HEK293 (cell line): ENCODE measurements around the gene PRR33.
"Not testable (repeated sequence)": the region's sequence is repeated elsewhere in the genome, so short reads cannot be mapped to it uniquely, and the experiment has no call there.

Experiments used
- CTCF ChIA-PET: fragments of 350-600 bp; formaldehyde crosslinking; extraction: SDS; loops from one replicate; lab custom pipeline; 2021; ENCODE audit warnings: antibody characterized with exemption; lab: Yijun Ruan, JAX
- POLR2A ChIA-PET: fragments of 300-600 bp; formaldehyde crosslinking; extraction: SDS; loops from one replicate; lab custom pipeline; 2020; ENCODE audit warnings: antibody characterized with exemption, inconsistent platforms; lab: Yijun Ruan, JAX
- H3K27ac ChIP-seq: fragments of 200-500 bp; sonication (Bioruptor generic); 2 replicates; pipeline ENCODE4 v1.5.1; 2014; ENCODE audit warnings: low read depth, low read length, control low read depth, inconsistent platforms; ENCODE audit errors: extremely low read depth
- H3K36me3 ChIP-seq, 2 experiments: fragments of 200-500 bp in 1 of 2; sonication (Bioruptor generic) in 1 of 2; 1 replicate in 1 of 2; 2 replicates in 1 of 2; pipeline ENCODE4 v1.5.1; 2014 to 2017; ENCODE audit warnings: inconsistent platforms in 2 of 2, low read length in 2 of 2; ENCODE audit not compliant: control insufficient read depth in 2 of 2, insufficient read depth in 1 of 2
- H3K4me1 ChIP-seq: fragments of 200-500 bp; sonication (Bioruptor generic); 2 replicates; pipeline ENCODE4 v1.5.1; 2014; ENCODE audit warnings: mild to moderate bottlenecking, low read length, inconsistent platforms; ENCODE audit not compliant: control insufficient read depth, insufficient read depth
- H3K4me3 ChIP-seq: 2 replicates; pipeline ENCODE4 v1.5.1; 2011; ENCODE audit warnings: low read depth, mild to moderate bottlenecking, control low read depth, low read length, moderate library complexity
- H3K9me3 ChIP-seq: fragments of 200-500 bp; sonication (Bioruptor generic); 2 replicates; pipeline ENCODE4 v1.5.1; 2014; ENCODE audit warnings: low read depth, low read length, inconsistent platforms; ENCODE audit not compliant: control insufficient read depth, insufficient read depth
- EGR2 ChIP-seq: fragments of 450-650 bp; formaldehyde crosslinking; IDR thresholded peaks from 2 replicates; pipeline ENCODE4 v1.5.1; 2016; ENCODE audit warnings: low read depth, missing biosample characterization, missing genetic modification characterization
- INSM2 ChIP-seq: fragments of 450-650 bp; formaldehyde crosslinking; IDR thresholded peaks from 2 replicates; pipeline ENCODE4 v1.5.1; 2016; ENCODE audit warnings: missing biosample characterization, missing genetic modification characterization
- KLF8 ChIP-seq: fragments of 450-650 bp; formaldehyde crosslinking; IDR thresholded peaks from 2 replicates; pipeline ENCODE4 v1.5.1; 2016; ENCODE audit warnings: missing biosample characterization, missing genetic modification characterization
- SALL2 ChIP-seq: fragments of 450-650 bp; formaldehyde crosslinking; IDR thresholded peaks from 2 replicates; pipeline ENCODE4 v1.5.0; 2017; ENCODE audit warnings: missing biosample characterization, mild to moderate bottlenecking, missing genetic modification characterization, borderline replicate concordance
- SP3 ChIP-seq: fragments of 450-650 bp; formaldehyde crosslinking; IDR thresholded peaks from 2 replicates; pipeline ENCODE4 v1.5.1; 2016; ENCODE audit warnings: missing biosample characterization, missing genetic modification characterization
- ZBTB1 ChIP-seq: fragments of 450-650 bp; formaldehyde crosslinking; IDR thresholded peaks from 2 replicates; pipeline ENCODE4 v1.5.1; 2016; ENCODE audit warnings: missing biosample characterization, missing genetic modification characterization
- ZBTB17 ChIP-seq: fragments of 450-650 bp; formaldehyde crosslinking; IDR thresholded peaks from 2 replicates; pipeline ENCODE4 v1.5.1; 2016; ENCODE audit warnings: missing biosample characterization, missing genetic modification characterization
- ZBTB8A ChIP-seq: fragments of 450-650 bp; formaldehyde crosslinking; IDR thresholded peaks from 2 replicates; pipeline ENCODE4 v1.5.1; 2016; ENCODE audit warnings: missing biosample characterization, missing genetic modification characterization
- ZFHX2 ChIP-seq: fragments of 450-650 bp; formaldehyde crosslinking; conservative IDR thresholded peaks from 2 replicates; pipeline ENCODE4 v1.5.1; 2016; ENCODE audit warnings: missing biosample characterization, missing genetic modification characterization
- ZFP37 ChIP-seq: fragments of 450-650 bp; formaldehyde crosslinking; IDR thresholded peaks from 2 replicates; pipeline ENCODE4 v1.5.1; 2016; ENCODE audit warnings: missing biosample characterization, missing genetic modification characterization
- ZNF140 ChIP-seq: fragments of 450-650 bp; formaldehyde crosslinking; IDR thresholded peaks from 2 replicates; pipeline ENCODE4 v1.5.1; 2016; ENCODE audit warnings: missing biosample characterization, missing genetic modification characterization
- ZNF19 ChIP-seq: fragments of 450-650 bp; formaldehyde crosslinking; IDR thresholded peaks from 2 replicates; pipeline ENCODE4; 2016; ENCODE audit warnings: missing biosample characterization, missing genetic modification characterization, low read depth
- ZNF311 ChIP-seq: fragments of 450-650 bp; formaldehyde crosslinking; IDR thresholded peaks from 2 replicates; pipeline ENCODE4 v1.5.1; 2017; ENCODE audit warnings: missing biosample characterization, missing genetic modification characterization, borderline replicate concordance
- ZNF341 ChIP-seq: fragments of 450-650 bp; formaldehyde crosslinking; IDR thresholded peaks from 2 replicates; pipeline ENCODE4; 2016; ENCODE audit warnings: low read depth, missing biosample characterization, missing genetic modification characterization
- ZNF433 ChIP-seq: fragments of 450-650 bp; formaldehyde crosslinking; IDR thresholded peaks from 2 replicates; pipeline ENCODE4 v1.5.1; 2016; ENCODE audit warnings: missing biosample characterization, missing genetic modification characterization, low read depth
- ZNF510 ChIP-seq: fragments of 450-650 bp; formaldehyde crosslinking; IDR thresholded peaks from 2 replicates; pipeline ENCODE4 v1.5.1; 2018; ENCODE audit warnings: mild to moderate bottlenecking, missing genetic modification characterization, missing biosample characterization; ENCODE audit not compliant: insufficient replicate concordance
- ZNF670 ChIP-seq: fragments of 450-650 bp; formaldehyde crosslinking; IDR thresholded peaks from 2 replicates; pipeline ENCODE4 v1.5.1; 2016; ENCODE audit warnings: missing biosample characterization, missing genetic modification characterization, low read depth
- ZNF785 ChIP-seq: fragments of 450-650 bp; formaldehyde crosslinking; IDR thresholded peaks from 2 replicates; pipeline ENCODE4 v1.5.1; 2016; ENCODE audit warnings: missing biosample characterization, missing genetic modification characterization
- TF ChIP-seq, protein P1 (sequence below): fragments of 450-650 bp; formaldehyde crosslinking; optimal IDR thresholded peaks from 2 replicates; pipeline ENCODE3; 2016; ENCODE audit warnings: missing biosample characterization, mild to moderate bottlenecking, missing genetic modification characterization
- TF ChIP-seq, protein P2 (sequence below): fragments of 450-650 bp; formaldehyde crosslinking; IDR thresholded peaks from 2 replicates; pipeline ENCODE4 v1.5.1; 2016; ENCODE audit warnings: missing biosample characterization, missing genetic modification characterization

PRR33 gene

GRCh38 chr11:1891831-1892115, at the start of gene PRR33:
TSS of gene PRR33 (minus strand) at chr11:1891895. CDS start at chr11:1890584, 1,311 bp downstream.
- ChIA-PET POLR2A (interaction anchor here (0.9 kb wide), 1 partner anchor 28 kb away, joined by 3 read pairs; the partner anchor contains the start of gene TNNT3), CTCF (interaction anchor here (0.8 to 2.1 kb wide), 4 partner anchors 9 to 197 kb away, joined by 3 to 7 read pairs (median 4); no protein-coding TSS in a partner anchor)
- Histone ChIP-seq H3K4me3 (no peak within 1 kb of the TSS), H3K4me1 (no peaks in the 10 kb centered on the region), H3K27ac (no peak within 1 kb of the TSS), H3K9me3 (no peaks in the 10 kb centered on the region), H3K36me3 (no peaks in the 10 kb centered on the region)
- TF ChIP-seq SP3 (no peak), ZBTB8A (tag by site-specific recombination) (no peak), ZNF670 (no peak), ZNF510 (tag by site-specific recombination) (no peak), SALL2 (tag by site-specific recombination) (no peak), ZNF785 (tag by site-specific recombination) (no peak), ZNF311 (no peak), ZNF433 (tag by site-specific recombination) (no peak), ZFP37 (no peak), ZNF341 (tag by site-specific recombination) (no peak), INSM2 (tag by site-specific recombination) (no peak), ZBTB1 (no peak), KLF8 (tag by site-specific recombination) (no peak), ZBTB17 (tag by site-specific recombination) (no peak), ZFHX2 (tag by site-specific recombination) (no peak), ZNF19 (tag by site-specific recombination) (no peak), EGR2 (tag by site-specific recombination) (no peak), ZNF140 (tag by site-specific recombination) (no peak)
- TF ChIP-seq, protein P1, sequence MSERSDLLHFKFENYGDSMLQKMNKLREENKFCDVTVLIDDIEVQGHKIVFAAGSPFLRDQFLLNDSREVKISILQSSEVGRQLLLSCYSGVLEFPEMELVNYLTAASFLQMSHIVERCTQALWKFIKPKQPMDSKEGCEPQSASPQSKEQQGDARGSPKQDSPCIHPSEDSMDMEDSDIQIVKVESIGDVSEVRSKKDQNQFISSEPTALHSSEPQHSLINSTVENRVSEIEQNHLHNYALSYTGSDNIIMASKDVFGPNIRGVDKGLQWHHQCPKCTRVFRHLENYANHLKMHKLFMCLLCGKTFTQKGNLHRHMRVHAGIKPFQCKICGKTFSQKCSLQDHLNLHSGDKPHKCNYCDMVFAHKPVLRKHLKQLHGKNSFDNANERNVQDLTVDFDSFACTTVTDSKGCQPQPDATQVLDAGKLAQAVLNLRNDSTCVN (tag by site-specific recombination) = no peak
- TF ChIP-seq, protein P2, sequence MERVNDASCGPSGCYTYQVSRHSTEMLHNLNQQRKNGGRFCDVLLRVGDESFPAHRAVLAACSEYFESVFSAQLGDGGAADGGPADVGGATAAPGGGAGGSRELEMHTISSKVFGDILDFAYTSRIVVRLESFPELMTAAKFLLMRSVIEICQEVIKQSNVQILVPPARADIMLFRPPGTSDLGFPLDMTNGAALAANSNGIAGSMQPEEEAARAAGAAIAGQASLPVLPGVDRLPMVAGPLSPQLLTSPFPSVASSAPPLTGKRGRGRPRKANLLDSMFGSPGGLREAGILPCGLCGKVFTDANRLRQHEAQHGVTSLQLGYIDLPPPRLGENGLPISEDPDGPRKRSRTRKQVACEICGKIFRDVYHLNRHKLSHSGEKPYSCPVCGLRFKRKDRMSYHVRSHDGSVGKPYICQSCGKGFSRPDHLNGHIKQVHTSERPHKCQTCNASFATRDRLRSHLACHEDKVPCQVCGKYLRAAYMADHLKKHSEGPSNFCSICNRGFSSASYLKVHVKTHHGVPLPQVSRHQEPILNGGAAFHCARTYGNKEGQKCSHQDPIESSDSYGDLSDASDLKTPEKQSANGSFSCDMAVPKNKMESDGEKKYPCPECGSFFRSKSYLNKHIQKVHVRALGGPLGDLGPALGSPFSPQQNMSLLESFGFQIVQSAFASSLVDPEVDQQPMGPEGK (tag by site-specific recombination) = no peak

GRCh38 chr11:1939788-1940187, 48.1 kb upstream of the PRR33 start:
- POLR2A ChIA-PET, H3K4me1 ChIP-seq, CTCF ChIA-PET, H3K9me3 ChIP-seq, H3K4me3 ChIP-seq, H3K36me3 ChIP-seq, H3K27ac ChIP-seq: not testable (repeated sequence)
- peak; percentile 15; the same call in 1 of the 2 replicates for TF ChIP-seq EGR2 (tag by site-specific recombination)
- TF ChIP-seq ZFHX2 (tag by site-specific recombination) = peak; percentile 80
